H9 (cell line): ENCODE measurements around the gene HPGD. TPM values are rescaled to one million over a fixed set of nuclear protein-coding genes. Genes with fewer than 3 reads are reported as not detected.

Source experiments
- DNase-seq: peaks from one replicate; pipeline ENCODE4 v3.0.0-alpha.2; 2017
- H2AFZ ChIP-seq: one replicate; pipeline ENCODE4 v1.6.1; 2013; ENCODE audit warnings: mild to moderate bottlenecking, low read length, control low read depth, moderate library complexity
- H2AK5ac ChIP-seq: 2 replicates; pipeline ENCODE4 v1.6.1; 2013; ENCODE audit warnings: low read length, control low read depth, mixed read lengths; ENCODE audit not compliant: insufficient read length
- H2BK120ac ChIP-seq: one replicate; pipeline ENCODE4 v1.6.1; 2013; ENCODE audit warnings: low read depth, mild to moderate bottlenecking, low read length, control low read depth, inconsistent platforms; ENCODE audit not compliant: poor library complexity, severe bottlenecking
- H2BK12ac ChIP-seq: 2 replicates; pipeline ENCODE4 v1.6.1; 2013; ENCODE audit warnings: low read length, control low read depth, mixed read lengths, low read depth; ENCODE audit not compliant: insufficient read length
- H2BK15ac ChIP-seq: 2 replicates; pipeline ENCODE4 v1.6.1; 2013; ENCODE audit warnings: low read depth, low read length, control low read depth
- H2BK20ac ChIP-seq: one replicate; pipeline ENCODE4 v1.6.1; 2013; ENCODE audit warnings: low read depth, mild to moderate bottlenecking, low read length, control low read depth, inconsistent platforms; ENCODE audit not compliant: poor library complexity, severe bottlenecking
- H2BK5ac ChIP-seq: 2 replicates; pipeline ENCODE4 v1.6.1; 2013; ENCODE audit warnings: low read length, control low read depth, mixed read lengths; ENCODE audit not compliant: insufficient read length
- H3K14ac ChIP-seq: 2 replicates; pipeline ENCODE4 v1.6.1; 2013; ENCODE audit warnings: low read length, control low read depth; ENCODE audit not compliant: insufficient read depth
- H3K18ac ChIP-seq: 2 replicates; pipeline ENCODE4 v1.6.1; 2013; ENCODE audit warnings: low read depth, mild to moderate bottlenecking, mixed read lengths, low read length, control low read depth; ENCODE audit not compliant: insufficient read length
- H3K23ac ChIP-seq: 2 replicates; pipeline ENCODE4 v1.6.1; 2013; ENCODE audit warnings: low read length, control low read depth, mixed read lengths, low read depth; ENCODE audit not compliant: insufficient read length
- H3K23me2 ChIP-seq: 2 replicates; pipeline ENCODE4 v1.6.1; 2013; ENCODE audit warnings: low read depth, mild to moderate bottlenecking, mixed read lengths, low read length, control low read depth; ENCODE audit not compliant: insufficient read length, poor library complexity, severe bottlenecking
- H3K27ac ChIP-seq: 2 replicates; pipeline ENCODE4 v1.5.1; 2013; ENCODE audit warnings: low read length, control low read depth, mixed read lengths, low read depth; ENCODE audit not compliant: insufficient read length
- H3K27me3 ChIP-seq: 2 replicates; pipeline ENCODE4 v1.6.1; 2013; ENCODE audit warnings: low read length, control low read depth, inconsistent platforms; ENCODE audit not compliant: insufficient read depth
- H3K4ac ChIP-seq: 2 replicates; pipeline ENCODE4 v1.6.1; 2013; ENCODE audit warnings: low read depth, mild to moderate bottlenecking, control low read depth, inconsistent platforms, low read length, moderate library complexity
- H3K4me1 ChIP-seq: 2 replicates; pipeline ENCODE4 v1.6.1; 2013; ENCODE audit warnings: low read length, control low read depth, inconsistent platforms; ENCODE audit not compliant: insufficient read depth
- H3K4me2 ChIP-seq: 2 replicates; pipeline ENCODE4 v1.6.1; 2013; ENCODE audit warnings: low read length, control low read depth, mixed read lengths; ENCODE audit not compliant: insufficient read length, insufficient read depth
- H3K56ac ChIP-seq: 2 replicates; pipeline ENCODE4 v1.6.1; 2013; ENCODE audit warnings: low read depth, mild to moderate bottlenecking, mixed read lengths, low read length, control low read depth; ENCODE audit not compliant: insufficient read length
- H3K79me1 ChIP-seq: 2 replicates; pipeline ENCODE4 v1.6.1; 2013; ENCODE audit warnings: low read depth, mild to moderate bottlenecking, moderate library complexity, low read length, control low read depth, inconsistent platforms; ENCODE audit not compliant: insufficient read depth, poor library complexity, severe bottlenecking
- H3K79me2 ChIP-seq: 2 replicates; pipeline ENCODE4 v1.6.1; 2013; ENCODE audit warnings: low read length, control low read depth, inconsistent platforms; ENCODE audit not compliant: insufficient read depth
- H3K9ac ChIP-seq: 2 replicates; pipeline ENCODE4 v1.6.1; 2013; ENCODE audit warnings: low read length, control low read depth, mixed read lengths; ENCODE audit not compliant: insufficient read length; ENCODE audit errors: extremely low read depth
- H3K9me3 ChIP-seq: one replicate; pipeline ENCODE4 v1.6.1; 2013; ENCODE audit warnings: low read depth, low read length, inconsistent platforms; ENCODE audit not compliant: control insufficient read depth
- H3T11ph ChIP-seq: one replicate; pipeline ENCODE4 v1.6.1; 2013; ENCODE audit warnings: mild to moderate bottlenecking, low read length, control low read depth, inconsistent platforms
- H4K20me1 ChIP-seq: one replicate; pipeline ENCODE4 v1.6.1; 2013; ENCODE audit not compliant: control insufficient read depth, insufficient read length, insufficient read depth
- H4K5ac ChIP-seq: 2 replicates; pipeline ENCODE4 v1.6.1; 2013; ENCODE audit warnings: low read depth, mild to moderate bottlenecking, mixed read lengths, low read length, control low read depth; ENCODE audit not compliant: insufficient read length
- H4K8ac ChIP-seq: replicated peaks from 2 replicates; pipeline ENCODE4 v1.6.1; 2013; ENCODE audit warnings: low read length, control low read depth, mixed read lengths, low read depth; ENCODE audit not compliant: insufficient read length
- H4K91ac ChIP-seq: 2 replicates; pipeline ENCODE4 v1.6.1; 2013; ENCODE audit warnings: low read depth, mild to moderate bottlenecking, moderate library complexity, mixed read lengths, low read length, control low read depth; ENCODE audit not compliant: insufficient read length
- H3K27ac Mint-ChIP-seq, 3 experiments: 2 replicates in 2 of 3; 3 replicates in 1 of 3; pipeline ENCODE4 v1.8.0; 2020 to 2021; ENCODE audit warnings: mixed read lengths in 3 of 3, mild to moderate bottlenecking in 1 of 3, moderate library complexity in 1 of 3
- H3K27me3 Mint-ChIP-seq: 2 replicates; pipeline ENCODE4 v1.8.0; 2021; ENCODE audit warnings: low read depth, mild to moderate bottlenecking, moderate library complexity, mixed read lengths
- H3K36me3 Mint-ChIP-seq, 3 experiments: 2 replicates in 2 of 3; 3 replicates in 1 of 3; pipeline ENCODE4 v1.8.0; 2020 to 2021; ENCODE audit warnings: low read depth in 3 of 3, mixed read lengths in 3 of 3; ENCODE audit not compliant: insufficient read depth in 1 of 3
- H3K4me1 Mint-ChIP-seq, 2 experiments: 2 replicates each; pipeline ENCODE4 v1.8.0; 2020; ENCODE audit warnings: mixed read lengths in 2 of 2
- H3K4me3 Mint-ChIP-seq, 2 experiments: 2 replicates in 1 of 2; 3 replicates in 1 of 2; pipeline ENCODE4 v1.8.0; 2020 to 2021; ENCODE audit warnings: mild to moderate bottlenecking in 2 of 2, mixed read lengths in 2 of 2, moderate library complexity in 1 of 2
- H3K9me3 Mint-ChIP-seq, 2 experiments: 2 replicates in 1 of 2; 3 replicates in 1 of 2; pipeline ENCODE4 v1.8.0; 2020; ENCODE audit warnings: mild to moderate bottlenecking in 2 of 2, mixed read lengths in 2 of 2, moderate library complexity in 1 of 2
- WGBS: extraction: QIAGEN DNeasy Blood & Tissue Kit; methylation state at CpG from one replicate; pipeline ENCODE4 v1.1.7; 2013; ENCODE audit warnings: missing lambda C conversion rate, low lambda C conversion rate, mixed read lengths; ENCODE audit not compliant: insufficient read length; ENCODE audit errors: extremely low coverage; 5-methylcytosine and 5-hydroxymethylcytosine counted together
- total RNA-seq: library from RNA; stranded (reverse); gene quantifications from 2 replicates; pipeline ENCODE4 v1.2.1, GENCODE V29; 2021
- TF ChIP-seq, protein P1 (sequence below): fragments of 200-600 bp; sonication (generic); conservative IDR thresholded peaks from 3 replicates; pipeline ENCODE4 v1.8.0; 2021; ENCODE audit warnings: antibody characterized with exemption, mild to moderate bottlenecking

Gene HPGD
- total RNA-seq, 1 experiment from 2014 or later = 16.8 TPM

DNA sequence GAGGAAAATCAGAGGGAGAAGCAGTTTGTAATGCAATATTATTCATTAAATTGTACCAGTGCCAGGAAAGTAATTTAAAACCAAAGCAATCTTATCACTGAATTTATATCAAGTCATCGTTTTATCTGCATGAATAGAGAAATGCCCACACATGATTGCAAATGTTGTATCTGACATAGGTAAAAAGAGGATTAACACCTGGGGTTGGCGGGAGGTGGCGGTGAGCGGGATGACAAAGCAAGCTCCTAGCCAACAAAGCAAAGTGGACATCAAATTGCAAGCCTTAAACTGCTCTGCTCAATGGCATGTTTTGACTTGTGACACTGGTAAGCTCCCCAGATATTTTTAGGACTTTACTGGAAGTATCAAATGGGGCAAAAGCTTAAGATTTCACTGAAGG lies 16.4 kb downstream of the HPGD start:
- Histone ChIP-seq H2BK5ac (no peak overlapping the region), H3K56ac (no peak overlapping the region), H3K14ac (no peak overlapping the region), H4K91ac (no peak overlapping the region), H3K79me2 (no peaks in the 10 kb centered on the region), H3K4me1 (no peaks in the 10 kb centered on the region), H3K23ac (no peak overlapping the region), H4K8ac (no peak overlapping the region), H2AK5ac (no peak overlapping the region), H3K18ac (no peak overlapping the region), H3K4ac (no peak overlapping the region), H3K27me3 (no peaks in the 10 kb centered on the region), H2BK12ac (no peak overlapping the region), H2BK20ac (no peak overlapping the region), H2BK15ac (no peak overlapping the region), H3K9me3 (no peaks in the 10 kb centered on the region), H3K9ac (no peak overlapping the region), H3K79me1 (no peaks in the 10 kb centered on the region), H3K27ac (no peak overlapping the region), H3K4me2 (no peak overlapping the region), H2AFZ (no peak overlapping the region), H2BK120ac (no peak overlapping the region), H3T11ph (no peak overlapping the region), H4K5ac (no peak overlapping the region), H3K23me2 (no peaks in the 10 kb centered on the region), H4K20me1 (no peaks in the 10 kb centered on the region)
- Mint-ChIP-seq H3K27ac (no peak overlapping the region), H3K27me3 (no peaks in the 10 kb centered on the region), H3K36me3 (peaks cover 0 to 26% (median 0%) of the 10 kb centered on the region in 3 experiments; a peak in 2 of 7 replicates), H3K9me3 (no peaks in the 10 kb centered on the region), H3K4me1 (peaks cover 8 to 13% of the 10 kb centered on the region in 2 experiments), H3K4me3 (no peak overlapping the region)
- WGBS = no CpG with 5 or more reads among the region's 4 CpGs
- TF ChIP-seq, protein P1, sequence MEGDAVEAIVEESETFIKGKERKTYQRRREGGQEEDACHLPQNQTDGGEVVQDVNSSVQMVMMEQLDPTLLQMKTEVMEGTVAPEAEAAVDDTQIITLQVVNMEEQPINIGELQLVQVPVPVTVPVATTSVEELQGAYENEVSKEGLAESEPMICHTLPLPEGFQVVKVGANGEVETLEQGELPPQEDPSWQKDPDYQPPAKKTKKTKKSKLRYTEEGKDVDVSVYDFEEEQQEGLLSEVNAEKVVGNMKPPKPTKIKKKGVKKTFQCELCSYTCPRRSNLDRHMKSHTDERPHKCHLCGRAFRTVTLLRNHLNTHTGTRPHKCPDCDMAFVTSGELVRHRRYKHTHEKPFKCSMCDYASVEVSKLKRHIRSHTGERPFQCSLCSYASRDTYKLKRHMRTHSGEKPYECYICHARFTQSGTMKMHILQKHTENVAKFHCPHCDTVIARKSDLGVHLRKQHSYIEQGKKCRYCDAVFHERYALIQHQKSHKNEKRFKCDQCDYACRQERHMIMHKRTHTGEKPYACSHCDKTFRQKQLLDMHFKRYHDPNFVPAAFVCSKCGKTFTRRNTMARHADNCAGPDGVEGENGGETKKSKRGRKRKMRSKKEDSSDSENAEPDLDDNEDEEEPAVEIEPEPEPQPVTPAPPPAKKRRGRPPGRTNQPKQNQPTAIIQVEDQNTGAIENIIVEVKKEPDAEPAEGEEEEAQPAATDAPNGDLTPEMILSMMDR = no peak
- DNase-seq = no peak
